Stimulated activated CD8-positive, alpha-beta memory T cell treated with anti-CD3 and anti-CD28 coated beads, Interleukin-4, amount 100 ng/mL, for 4 hours (primary cell): Measurements from ENCODE around the gene CAPN12.
"Not testable (repeated sequence)": the region's sequence is repeated elsewhere in the genome, so short reads cannot be mapped to it uniquely, and the experiment has no call there.

Source experiments
- DNase-seq, 2 donors: peaks; one replicate each; pipeline ENCODE4 v3.0.0-alpha.2; 2020; ENCODE audit warnings: low read depth in 2 of 2, low spot score in 1 of 2

Gene CAPN12, protein sequence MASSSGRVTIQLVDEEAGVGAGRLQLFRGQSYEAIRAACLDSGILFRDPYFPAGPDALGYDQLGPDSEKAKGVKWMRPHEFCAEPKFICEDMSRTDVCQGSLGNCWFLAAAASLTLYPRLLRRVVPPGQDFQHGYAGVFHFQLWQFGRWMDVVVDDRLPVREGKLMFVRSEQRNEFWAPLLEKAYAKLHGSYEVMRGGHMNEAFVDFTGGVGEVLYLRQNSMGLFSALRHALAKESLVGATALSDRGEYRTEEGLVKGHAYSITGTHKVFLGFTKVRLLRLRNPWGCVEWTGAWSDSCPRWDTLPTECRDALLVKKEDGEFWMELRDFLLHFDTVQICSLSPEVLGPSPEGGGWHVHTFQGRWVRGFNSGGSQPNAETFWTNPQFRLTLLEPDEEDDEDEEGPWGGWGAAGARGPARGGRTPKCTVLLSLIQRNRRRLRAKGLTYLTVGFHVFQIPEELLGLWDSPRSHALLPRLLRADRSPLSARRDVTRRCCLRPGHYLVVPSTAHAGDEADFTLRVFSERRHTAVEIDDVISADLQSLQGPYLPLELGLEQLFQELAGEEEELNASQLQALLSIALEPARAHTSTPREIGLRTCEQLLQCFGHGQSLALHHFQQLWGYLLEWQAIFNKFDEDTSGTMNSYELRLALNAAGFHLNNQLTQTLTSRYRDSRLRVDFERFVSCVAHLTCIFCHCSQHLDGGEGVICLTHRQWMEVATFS

DNA sequence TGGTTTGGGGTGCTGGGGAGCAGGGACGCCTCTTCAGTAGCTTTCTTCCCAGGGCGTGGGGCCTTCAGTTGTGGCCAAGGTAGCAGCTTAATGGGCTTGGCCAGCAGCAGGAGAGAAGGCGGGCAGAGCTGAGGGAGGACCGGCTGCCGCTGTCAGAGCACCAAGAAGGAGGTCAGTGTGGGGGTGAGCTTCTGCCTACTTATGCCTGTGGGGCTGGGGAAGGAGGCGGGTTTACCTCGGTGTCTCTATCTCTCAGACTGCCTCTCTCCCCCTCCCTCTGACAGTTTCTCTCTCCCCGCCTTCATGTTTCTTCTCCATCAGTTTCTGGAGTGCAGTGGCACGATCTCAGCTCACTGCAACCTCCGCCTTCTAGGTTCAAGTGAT is at the start of gene CAPN12:
TSS of gene CAPN12 (minus strand) at position 177 of the 384 bp plus-strand sequence. CDS start 309 bp downstream, outside the sequence.
- DNase-seq, result no peak

GRCh38 chr19:38793671-38794070 is 49.4 kb upstream of the CAPN12 start:
- no peak for DNase-seq

DNA sequence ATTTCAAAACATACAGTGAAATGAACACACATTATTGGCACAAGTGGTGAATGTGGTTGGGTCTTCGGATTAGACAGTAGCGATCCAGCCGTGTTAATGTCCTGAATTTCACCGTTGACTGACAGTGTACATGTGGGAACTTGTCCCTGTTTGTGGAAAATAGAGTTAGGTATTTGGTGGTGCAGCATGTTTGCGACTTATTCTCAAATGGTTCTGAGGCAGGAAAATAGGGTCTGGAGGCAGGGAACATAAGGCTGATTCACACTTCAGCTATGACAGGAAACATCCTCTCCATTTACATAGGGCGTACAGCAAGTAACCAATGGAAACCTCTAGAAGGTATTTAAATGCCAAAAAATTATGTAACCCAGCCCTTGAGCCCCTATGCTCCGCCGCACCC is 48.9 kb upstream of the CAPN12 start:
- DNase-seq, result no peak

GRCh38 chr19:38792250-38793111 is 48.2 kb upstream of the CAPN12 start:
- no peak for DNase-seq

GRCh38 chr19:38791451-38792064 is 47.3 kb upstream of the CAPN12 start:
- not testable (repeated sequence) for DNase-seq

DNA sequence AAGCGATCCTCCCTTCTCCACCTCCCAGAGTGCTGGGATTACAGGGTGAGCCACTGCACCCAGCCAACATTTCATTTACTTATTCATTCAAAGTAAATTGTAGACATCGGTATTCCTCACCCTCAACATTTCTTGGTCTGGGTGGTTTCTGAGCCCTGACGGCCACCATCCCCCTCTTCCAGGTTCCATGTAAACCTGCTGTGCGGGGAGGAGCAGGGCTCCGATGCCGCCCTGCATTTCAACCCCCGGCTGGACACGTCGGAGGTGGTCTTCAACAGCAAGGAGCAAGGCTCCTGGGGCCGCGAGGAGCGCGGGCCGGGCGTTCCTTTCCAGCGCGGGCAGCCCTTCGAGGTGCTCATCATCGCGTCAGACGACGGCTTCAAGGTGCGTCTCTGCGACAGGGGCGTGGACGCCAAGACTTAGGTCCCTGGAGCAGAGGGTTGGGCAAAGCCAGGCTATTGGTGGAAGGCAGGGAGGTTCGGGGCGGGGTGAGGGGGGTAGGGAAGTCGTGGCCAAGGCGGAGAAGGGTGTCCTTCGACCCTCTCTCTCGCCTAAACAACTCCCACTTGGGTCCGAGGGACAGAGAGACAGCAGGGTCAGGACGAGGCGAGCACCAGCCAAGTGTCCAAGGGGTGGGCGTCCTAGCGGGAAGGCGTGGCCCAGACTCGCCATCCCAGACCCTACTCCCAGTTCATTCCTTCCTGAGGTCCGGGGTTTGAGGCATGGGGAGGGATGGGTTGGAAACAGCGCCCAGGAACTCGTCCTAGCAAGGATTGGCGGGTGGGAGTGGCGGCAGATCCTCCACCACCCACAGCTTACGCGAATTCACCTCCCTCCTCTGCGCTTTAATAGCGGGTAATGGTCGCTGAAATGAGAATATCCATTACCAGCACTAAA is 46.5 kb upstream of the CAPN12 start:
- DNase-seq, result not testable (repeated sequence)

DNA sequence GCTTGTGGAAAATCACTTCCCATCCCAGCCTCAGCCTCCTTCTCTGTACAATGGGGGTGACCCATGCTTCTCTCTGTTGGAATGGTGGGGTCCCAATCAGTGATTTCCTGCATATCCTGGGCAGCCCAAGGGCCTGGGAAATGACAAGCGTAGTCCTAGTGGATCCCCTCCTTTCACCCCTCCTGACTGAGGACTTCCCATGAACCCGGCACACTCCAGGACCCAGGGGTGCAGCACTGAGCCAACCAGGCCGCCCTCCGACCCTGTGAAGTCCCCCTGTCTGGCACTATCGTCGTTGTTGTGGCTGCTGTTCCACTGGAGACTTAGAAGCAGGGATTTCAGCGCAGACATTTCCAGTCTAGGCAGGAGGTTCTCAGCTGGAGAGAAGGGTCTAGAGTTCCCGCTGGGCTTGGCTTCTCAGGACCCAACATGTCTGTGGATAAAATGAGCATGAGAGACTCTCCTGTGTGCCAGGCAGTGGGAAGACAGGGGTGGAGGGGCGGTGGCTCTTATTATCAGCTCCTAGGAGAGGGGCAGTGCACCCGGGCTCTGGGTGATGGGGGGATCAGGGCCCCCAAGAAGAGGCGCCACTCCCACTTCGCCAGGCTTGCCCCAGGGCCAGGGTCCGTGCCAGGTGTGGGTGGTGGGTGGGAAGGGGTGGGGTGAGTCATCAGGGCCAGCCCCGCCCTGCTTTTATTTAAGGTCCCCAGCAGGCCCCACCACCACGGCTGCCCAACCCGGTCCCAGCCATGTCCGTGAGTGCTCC is 44.4 kb upstream of the CAPN12 start, which contains the start of gene LGALS7B:
TSS of gene LGALS7B (plus strand) at position 723 of the 766 bp plus-strand sequence. CDS start at position 750, 27 bp downstream.
- no peak for DNase-seq

GRCh38 chr19:38786572-38787265 is 42.4 kb upstream of the CAPN12 start:
- DNase-seq, result no peak

DNA sequence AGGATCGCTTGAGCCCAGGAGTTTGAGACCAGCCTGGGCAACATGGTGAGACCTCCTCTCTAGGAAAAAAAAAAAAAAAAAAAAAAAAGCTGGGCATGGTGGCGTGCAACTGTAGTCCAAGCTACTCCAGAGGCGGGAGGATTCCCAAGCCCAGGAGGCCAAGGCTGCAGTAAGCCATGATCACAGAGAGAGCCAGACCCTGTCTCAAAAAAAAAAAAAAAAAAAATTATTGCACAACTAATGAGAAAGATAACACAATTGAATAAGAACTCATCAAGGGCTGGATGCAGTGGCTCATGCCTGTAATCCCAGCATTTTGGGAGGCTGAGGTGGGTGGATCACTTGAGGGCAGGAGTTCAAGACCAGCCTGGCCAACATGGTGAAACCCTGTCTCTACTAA is 41.8 kb upstream of the CAPN12 start:
- not testable (repeated sequence) for DNase-seq

- DNase-seq, result no peak
Measured at GRCh38 chr19:38785187-38785699, 41.0 kb upstream of the CAPN12 start.

DNA sequence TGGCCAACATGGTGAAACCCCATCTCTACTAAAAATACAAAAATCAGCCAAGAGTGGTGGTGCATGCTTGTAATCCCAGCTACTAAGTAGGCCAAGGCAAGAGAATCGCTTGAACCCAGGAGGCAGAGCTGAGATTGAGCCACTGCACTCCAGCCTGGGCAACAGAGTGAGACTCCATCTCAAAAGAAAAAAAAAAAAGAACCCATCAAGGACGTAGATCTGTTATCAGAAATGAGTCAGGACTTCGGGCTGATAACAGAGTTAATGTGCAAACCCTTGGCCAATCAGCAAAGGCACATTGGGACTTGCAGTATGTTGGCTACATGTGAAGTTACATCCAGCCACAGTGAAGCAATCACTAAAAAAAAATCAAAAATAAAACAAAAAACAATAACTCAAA is 40.0 kb upstream of the CAPN12 start:
- DNase-seq, result no peak

GRCh38 chr19:38782212-38782611 is 37.9 kb upstream of the CAPN12 start:
- not testable (repeated sequence) for DNase-seq

DNA sequence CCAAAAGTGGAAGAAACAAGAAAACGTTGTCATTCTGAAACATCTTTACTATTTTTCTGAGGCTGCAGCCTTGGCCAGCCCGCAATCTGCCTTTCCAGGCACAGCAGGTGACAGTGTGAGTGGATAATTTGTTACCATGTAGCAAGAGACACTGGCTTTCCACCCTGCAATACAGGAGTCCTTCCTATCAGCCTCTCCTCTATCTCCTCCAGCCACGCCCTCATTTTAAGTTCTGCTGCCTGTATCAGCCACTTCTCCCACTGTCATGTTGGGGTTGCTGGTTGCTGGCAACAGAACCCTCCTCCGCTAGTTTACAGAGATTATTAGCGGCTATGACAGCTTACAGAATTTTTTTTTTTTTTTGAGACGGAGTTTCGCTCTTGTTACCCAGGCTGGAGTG is 36.8 kb upstream of the CAPN12 start:
- DNase-seq, result no peak

GRCh38 chr19:38780443-38780842 is 36.2 kb upstream of the CAPN12 start:
- DNase-seq, result no peak

GRCh38 chr19:38778733-38779132 is 34.5 kb upstream of the CAPN12 start:
- no peak for DNase-seq

DNA sequence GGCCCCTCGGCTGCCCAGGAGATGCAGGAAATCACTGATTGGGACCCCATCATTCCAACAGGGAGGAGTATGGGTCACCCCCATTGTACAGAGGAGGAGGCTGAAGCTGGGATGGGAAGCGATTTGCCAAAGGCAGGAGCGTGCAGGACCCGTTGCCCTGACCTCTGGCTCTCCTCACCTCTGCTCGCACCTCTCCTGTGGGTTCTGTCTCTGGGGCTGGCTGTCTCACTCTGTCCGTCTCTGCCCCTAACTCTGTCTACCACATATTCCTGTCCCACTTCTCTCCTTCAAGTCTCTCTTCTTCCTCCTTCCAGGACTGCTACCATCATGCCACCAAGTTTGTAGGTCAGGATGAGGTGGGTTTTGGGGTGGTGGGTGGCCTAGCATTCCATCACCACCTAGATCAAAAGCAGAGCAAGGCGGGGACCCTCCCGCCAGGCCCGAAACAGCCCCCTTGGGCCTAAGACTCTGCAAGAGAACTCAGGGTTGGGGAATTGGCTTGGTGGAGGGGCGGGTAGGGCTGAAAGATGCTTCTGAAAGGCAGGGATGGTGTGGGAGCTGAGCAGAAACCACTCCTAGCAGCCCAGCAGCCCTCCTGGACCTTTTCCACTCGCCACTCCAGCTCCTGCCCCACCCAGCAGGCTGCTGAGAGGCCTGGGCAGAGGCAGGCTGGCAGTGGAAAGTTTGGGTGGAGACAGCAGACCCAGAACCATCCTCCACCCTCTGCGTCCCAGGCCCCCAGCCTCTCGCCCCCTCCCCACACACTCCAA is 30.1 kb upstream of the CAPN12 start:
- no peak for DNase-seq

GRCh38 chr19:38773469-38774177 is 29.3 kb upstream of the CAPN12 start, which contains the start of gene LGALS7:
Gene LGALS7, minus strand, starts transcription at chr19:38773517. Its CDS starts 25 bp downstream, at chr19:38773492.
- no peak for DNase-seq
